Mammary epithelial cell (primary cell): ENCODE measurements around the gene TTC33.

Experiments
- EZH2 ChIP-seq: IDR thresholded peaks from 2 replicates; pipeline ENCODE4 v1.6.1; 2012; ENCODE audit warnings: low read length, inconsistent platforms, borderline replicate concordance
- TF ChIP-seq, protein P1 (sequence below), 2 donors: IDR thresholded peaks in 1 of 2; conservative IDR thresholded peaks in 1 of 2; 2 replicates each; pipeline ENCODE4 v1.5.1; 2011 to 2012; ENCODE audit warnings: inconsistent platforms in 2 of 2, low read length in 2 of 2, mild to moderate bottlenecking in 2 of 2, control low read depth in 1 of 2, low read depth in 1 of 2; ENCODE audit not compliant: insufficient read depth in 1 of 2; ENCODE audit errors: extremely low read depth in 1 of 2

DNA sequence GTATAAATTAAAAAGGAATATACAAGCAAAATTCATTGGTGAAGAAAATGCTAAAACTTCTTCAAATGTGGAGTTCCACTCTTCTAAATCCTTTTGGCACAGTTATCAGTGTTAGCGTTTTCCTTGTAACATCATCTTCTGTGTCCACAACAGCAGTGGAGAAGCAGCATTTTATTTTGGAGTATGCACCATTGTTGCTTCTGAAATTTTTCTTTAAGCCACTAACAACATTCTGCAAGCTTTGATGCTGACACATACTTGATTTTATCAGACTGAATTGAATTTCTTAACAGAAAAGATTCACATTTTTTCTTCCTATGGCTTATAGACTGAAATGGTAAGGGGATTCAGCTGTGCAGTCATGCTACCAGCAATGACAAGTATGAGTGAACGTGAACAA, 136.8 kb downstream of the TTC33 start:
- no peak for TF ChIP-seq EZH2
- TF ChIP-seq, protein P1, sequence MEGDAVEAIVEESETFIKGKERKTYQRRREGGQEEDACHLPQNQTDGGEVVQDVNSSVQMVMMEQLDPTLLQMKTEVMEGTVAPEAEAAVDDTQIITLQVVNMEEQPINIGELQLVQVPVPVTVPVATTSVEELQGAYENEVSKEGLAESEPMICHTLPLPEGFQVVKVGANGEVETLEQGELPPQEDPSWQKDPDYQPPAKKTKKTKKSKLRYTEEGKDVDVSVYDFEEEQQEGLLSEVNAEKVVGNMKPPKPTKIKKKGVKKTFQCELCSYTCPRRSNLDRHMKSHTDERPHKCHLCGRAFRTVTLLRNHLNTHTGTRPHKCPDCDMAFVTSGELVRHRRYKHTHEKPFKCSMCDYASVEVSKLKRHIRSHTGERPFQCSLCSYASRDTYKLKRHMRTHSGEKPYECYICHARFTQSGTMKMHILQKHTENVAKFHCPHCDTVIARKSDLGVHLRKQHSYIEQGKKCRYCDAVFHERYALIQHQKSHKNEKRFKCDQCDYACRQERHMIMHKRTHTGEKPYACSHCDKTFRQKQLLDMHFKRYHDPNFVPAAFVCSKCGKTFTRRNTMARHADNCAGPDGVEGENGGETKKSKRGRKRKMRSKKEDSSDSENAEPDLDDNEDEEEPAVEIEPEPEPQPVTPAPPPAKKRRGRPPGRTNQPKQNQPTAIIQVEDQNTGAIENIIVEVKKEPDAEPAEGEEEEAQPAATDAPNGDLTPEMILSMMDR (conservative IDR thresholded peaks at IDR 0.05 in 1 of 2, IDR thresholded peaks at IDR 0.05 in 1 of 2; ENCODE audit: extremely low read depth in 1 of 2, insufficient read depth in 1 of 2, low read depth in 1 of 2, low read length in 2 of 2) = no peak
